ENCODE measurements around the gene OR2M7. TPM values are rescaled to one million over a fixed set of nuclear protein-coding genes. Genes with fewer than 3 reads are reported as not detected.
"Not testable (repeated sequence)": the region's sequence is repeated elsewhere in the genome, so short reads cannot be mapped to it uniquely, and the experiment has no call there.

Gene OR2M7
- polyA plus RNA-seq, 1 donor from 2014 or later, result not detected

DNA sequence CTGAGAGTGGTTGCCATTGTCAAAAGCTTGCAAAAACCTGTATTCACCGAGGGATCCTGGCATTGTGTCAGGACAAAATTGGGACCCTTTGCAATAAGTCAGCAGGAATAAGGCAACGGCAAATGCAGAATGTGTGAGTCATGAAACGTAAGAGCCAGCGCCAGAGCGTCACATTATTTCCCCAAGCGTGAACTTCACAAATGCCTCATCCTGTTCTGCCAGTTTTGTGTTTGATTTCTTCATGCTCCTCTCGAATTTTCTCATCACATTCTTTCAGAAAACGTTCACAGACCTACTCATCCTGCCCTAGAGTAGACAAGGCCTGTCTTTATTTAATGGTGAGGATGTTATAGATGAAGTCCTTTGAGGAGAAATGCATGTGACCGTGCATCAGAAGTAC, 18.7 kb downstream of the OR2M7 start:
- not testable (repeated sequence) for H2AFZ ChIP-seq (ENCODE audit: low read depth, low read length); H3K79me2 ChIP-seq (replicated peaks; ENCODE audit: insufficient read depth, low read length); H3K9ac ChIP-seq (ENCODE audit: low read length); H3K27ac ChIP-seq (ENCODE audit: low read length); H3K4me3 ChIP-seq (ENCODE audit: low read length); H3K4me2 ChIP-seq (ENCODE audit: low read length); H3K9me3 ChIP-seq (ENCODE audit: low read length); H3K9me2 ChIP-seq (ENCODE audit: insufficient read depth, low read length); H3F3A ChIP-seq (ENCODE audit: insufficient read depth, low read length, poor library complexity, severe bottlenecking); H3K36me3 ChIP-seq (ENCODE audit: insufficient read depth, low read length); H4K20me1 ChIP-seq (ENCODE audit: insufficient read depth); H3K27me3 ChIP-seq (ENCODE audit: insufficient read depth, low read depth, low read length)

GRCh38 chr1:248303324-248303723, 21.0 kb downstream of the OR2M7 start, which contains the start of gene OR2T12:
Gene OR2T12 (minus strand): TSS chr1:248303424. CDS start chr1:248295578, 7,846 bp downstream.
- Histone ChIP-seq H4K20me1 (ENCODE audit: insufficient read depth) (no peaks in the 10 kb centered on the region), H3K27ac (ENCODE audit: low read length) (no peak within 1 kb of the TSS), H3K4me3 (ENCODE audit: low read length) (no peak within 1 kb of the TSS), H3K79me2 (replicated peaks; ENCODE audit: insufficient read depth, low read length) (no peaks in the 10 kb centered on the region), H3K4me2 (ENCODE audit: low read length) (no peak within 1 kb of the TSS), H3K9ac (ENCODE audit: low read length) (no peak within 1 kb of the TSS), H2AFZ (ENCODE audit: low read depth, low read length) (no peak within 1 kb of the TSS), H3K36me3 (ENCODE audit: insufficient read depth, low read length) (no peaks in the 10 kb centered on the region), H3K9me3 (ENCODE audit: low read length) (peaks cover 4% of the 10 kb centered on the region), H3F3A (ENCODE audit: insufficient read depth, low read length, poor library complexity, severe bottlenecking) (no peaks in the 10 kb centered on the region), H3K27me3 (ENCODE audit: insufficient read depth, low read depth, low read length) (no peaks in the 10 kb centered on the region), H3K9me2 (ENCODE audit: insufficient read depth, low read length) (no peaks in the 10 kb centered on the region)
- no peak for TF ChIP-seq TAF1 (IDR thresholded peaks at IDR 0.05; ENCODE audit: low read depth)
- no peak for TF ChIP-seq POLR2AphosphoS5 (IDR thresholded peaks at IDR 0.05)
- no peak for TF ChIP-seq REST (IDR thresholded peaks at IDR 0.05; ENCODE audit: borderline replicate concordance)
- TF ChIP-seq, protein P1, sequence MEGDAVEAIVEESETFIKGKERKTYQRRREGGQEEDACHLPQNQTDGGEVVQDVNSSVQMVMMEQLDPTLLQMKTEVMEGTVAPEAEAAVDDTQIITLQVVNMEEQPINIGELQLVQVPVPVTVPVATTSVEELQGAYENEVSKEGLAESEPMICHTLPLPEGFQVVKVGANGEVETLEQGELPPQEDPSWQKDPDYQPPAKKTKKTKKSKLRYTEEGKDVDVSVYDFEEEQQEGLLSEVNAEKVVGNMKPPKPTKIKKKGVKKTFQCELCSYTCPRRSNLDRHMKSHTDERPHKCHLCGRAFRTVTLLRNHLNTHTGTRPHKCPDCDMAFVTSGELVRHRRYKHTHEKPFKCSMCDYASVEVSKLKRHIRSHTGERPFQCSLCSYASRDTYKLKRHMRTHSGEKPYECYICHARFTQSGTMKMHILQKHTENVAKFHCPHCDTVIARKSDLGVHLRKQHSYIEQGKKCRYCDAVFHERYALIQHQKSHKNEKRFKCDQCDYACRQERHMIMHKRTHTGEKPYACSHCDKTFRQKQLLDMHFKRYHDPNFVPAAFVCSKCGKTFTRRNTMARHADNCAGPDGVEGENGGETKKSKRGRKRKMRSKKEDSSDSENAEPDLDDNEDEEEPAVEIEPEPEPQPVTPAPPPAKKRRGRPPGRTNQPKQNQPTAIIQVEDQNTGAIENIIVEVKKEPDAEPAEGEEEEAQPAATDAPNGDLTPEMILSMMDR (IDR thresholded peaks at IDR 0.05; ENCODE audit: poor library complexity, severe bottlenecking), result no peak
- TF ChIP-seq EZH2 (IDR thresholded peaks at IDR 0.05; ENCODE audit: borderline replicate concordance, insufficient read depth, low read length, poor library complexity, severe bottlenecking), result no peak
- TF ChIP-seq EP300 (conservative IDR thresholded peaks at IDR 0.05; ENCODE audit: poor library complexity, severe bottlenecking), result no peak
- TF ChIP-seq MXI1 (conservative IDR thresholded peaks at IDR 0.05; ENCODE audit: poor library complexity, severe bottlenecking), result no peak
- TF ChIP-seq RAD21 (conservative IDR thresholded peaks at IDR 0.05), result no peak
- no peak for TF ChIP-seq SMC3 (conservative IDR thresholded peaks at IDR 0.05; ENCODE audit: poor library complexity)

DNA sequence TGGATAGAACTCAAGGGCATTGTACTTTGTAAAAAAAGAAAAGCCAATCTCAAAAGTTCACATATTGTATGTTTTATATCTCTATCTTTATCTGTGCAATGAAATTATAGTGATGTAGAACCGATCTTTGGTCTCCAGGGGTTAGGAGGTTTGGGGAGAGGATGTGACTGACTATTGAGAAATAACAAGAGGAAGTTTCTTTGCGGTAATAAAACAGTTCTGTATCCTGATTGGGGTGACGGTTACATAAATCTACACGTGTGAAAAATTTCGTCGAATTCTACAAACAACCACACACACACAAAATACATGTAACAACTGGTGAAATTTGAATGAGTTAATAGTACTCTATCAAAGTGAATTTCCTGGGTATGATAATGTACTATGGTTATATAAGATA, 36.0 kb downstream of the OR2M7 start:
- Histone ChIP-seq H3K27me3 (ENCODE audit: insufficient read depth, low read depth, low read length) (no peaks in the 10 kb centered on the region), H3K4me3 (ENCODE audit: low read length) (no peak overlapping the region), H3K27ac (ENCODE audit: low read length) (no peak overlapping the region), H3K9ac (ENCODE audit: low read length) (no peak overlapping the region), H3K9me3 (ENCODE audit: low read length) (no peaks in the 10 kb centered on the region), H2AFZ (ENCODE audit: low read depth, low read length) (no peak overlapping the region), H3K9me2 (ENCODE audit: insufficient read depth, low read length) (no peaks in the 10 kb centered on the region), H3F3A (ENCODE audit: insufficient read depth, low read length, poor library complexity, severe bottlenecking) (no peaks in the 10 kb centered on the region), H4K20me1 (ENCODE audit: insufficient read depth) (no peaks in the 10 kb centered on the region), H3K79me2 (replicated peaks; ENCODE audit: insufficient read depth, low read length) (no peaks in the 10 kb centered on the region), H3K36me3 (ENCODE audit: insufficient read depth, low read length) (no peaks in the 10 kb centered on the region), H3K4me2 (ENCODE audit: low read length) (no peak overlapping the region)
- TF ChIP-seq EZH2 (IDR thresholded peaks at IDR 0.05; ENCODE audit: borderline replicate concordance, insufficient read depth, low read length, poor library complexity, severe bottlenecking), result no peak
- TF ChIP-seq EP300 (conservative IDR thresholded peaks at IDR 0.05; ENCODE audit: poor library complexity, severe bottlenecking), result no peak
- no peak for TF ChIP-seq REST (IDR thresholded peaks at IDR 0.05; ENCODE audit: borderline replicate concordance)
- TF ChIP-seq POLR2AphosphoS5 (IDR thresholded peaks at IDR 0.05), result no peak
- TF ChIP-seq MXI1 (conservative IDR thresholded peaks at IDR 0.05; ENCODE audit: poor library complexity, severe bottlenecking), result no peak
- TF ChIP-seq RAD21 (conservative IDR thresholded peaks at IDR 0.05), result no peak
- no peak for TF ChIP-seq TAF1 (IDR thresholded peaks at IDR 0.05; ENCODE audit: low read depth)
- TF ChIP-seq, protein P1 (IDR thresholded peaks at IDR 0.05; ENCODE audit: poor library complexity, severe bottlenecking), result no peak
- no peak for TF ChIP-seq SMC3 (conservative IDR thresholded peaks at IDR 0.05; ENCODE audit: poor library complexity)
